ENCODE results near the gene ANKRD22.

ANKRD22 gene

DNA sequence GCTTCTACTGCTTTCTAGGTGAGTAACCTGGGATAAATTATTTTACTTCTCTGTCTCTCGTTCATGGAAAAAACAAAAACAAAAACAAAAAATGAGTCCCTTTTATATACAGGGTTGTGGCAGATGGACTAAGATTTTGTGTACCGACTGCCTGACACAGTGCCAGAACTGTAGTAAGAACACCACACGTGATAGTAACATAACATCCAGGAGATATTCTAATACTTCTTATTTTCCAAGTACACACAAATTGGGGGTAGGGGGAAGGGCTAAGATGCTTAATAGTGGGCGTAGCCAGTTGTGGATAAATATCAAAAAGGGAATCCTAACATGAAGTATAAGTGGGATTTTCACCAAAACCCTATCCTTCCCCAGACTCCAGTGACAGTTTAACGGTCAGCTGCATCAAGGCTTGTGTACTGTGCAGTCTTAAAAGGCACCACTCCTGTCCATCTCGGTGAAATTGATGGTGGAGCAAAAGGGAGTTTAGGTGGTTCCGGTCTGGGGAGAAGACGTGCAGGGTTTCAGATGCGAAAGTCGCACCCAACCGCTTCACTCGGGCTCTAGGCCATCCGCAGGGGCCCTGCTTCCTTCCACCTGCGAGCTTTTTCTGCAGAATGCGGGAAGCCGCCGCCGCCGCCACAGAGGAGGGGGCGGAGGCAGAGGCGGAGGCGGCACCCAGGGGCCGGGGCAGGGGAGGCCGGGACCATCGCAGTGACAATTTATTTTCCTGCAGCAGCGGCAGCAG is 28.1 kb upstream of the ANKRD22 start, which contains the start of gene STAMBPL1:
Gene STAMBPL1 (plus strand): TSS at position 712 of the 748 bp plus-strand sequence. CDS start 21,464 bp downstream, outside the sequence.
- in situ Hi-C loops (cut with MboI; ENCODE audit: low sequenced_read_pairs): no loop called here

DNA sequence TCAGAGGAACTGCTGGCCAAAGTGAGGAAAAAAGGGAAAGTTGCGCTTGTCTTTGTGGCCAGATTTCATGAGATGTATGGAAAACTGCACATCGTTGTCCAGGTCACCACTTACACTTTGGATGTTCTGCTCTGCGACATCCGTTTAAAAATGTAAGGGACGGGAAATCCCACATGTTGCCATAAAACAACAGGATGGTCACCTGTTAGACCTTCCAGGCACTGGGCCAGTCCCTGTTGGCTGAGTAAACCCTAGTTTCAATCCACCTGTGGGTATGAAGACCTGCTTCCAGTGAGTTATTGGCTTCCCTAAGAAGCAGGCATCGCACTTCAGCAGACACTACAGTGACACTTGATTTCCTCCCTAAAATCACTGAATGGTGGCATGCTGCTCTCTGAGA is 25.7 kb upstream of the ANKRD22 start:
- in situ Hi-C loops (cut with MboI; ENCODE audit: low sequenced_read_pairs): no loop called here

DNA sequence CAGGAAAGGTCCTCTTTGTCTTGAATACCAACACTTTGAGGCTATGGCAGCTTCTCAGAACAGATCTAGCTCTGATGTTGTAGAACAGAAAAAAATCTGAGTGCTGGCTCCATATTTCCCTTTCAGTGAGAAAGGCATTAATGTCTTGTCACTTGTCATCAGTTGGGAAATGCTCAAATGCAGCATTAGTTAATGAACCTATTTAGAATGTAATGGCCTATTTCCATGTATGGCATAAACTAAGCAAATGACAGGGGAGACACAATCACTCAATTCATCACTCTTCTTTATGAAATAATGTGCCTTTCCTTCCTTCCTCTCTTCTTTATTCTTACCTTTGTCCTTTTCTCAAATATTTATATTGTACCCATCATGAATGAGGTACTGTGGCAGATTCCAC is 23.4 kb upstream of the ANKRD22 start:
- in situ Hi-C loops (cut with MboI; ENCODE audit: low sequenced_read_pairs): no loop called here

DNA sequence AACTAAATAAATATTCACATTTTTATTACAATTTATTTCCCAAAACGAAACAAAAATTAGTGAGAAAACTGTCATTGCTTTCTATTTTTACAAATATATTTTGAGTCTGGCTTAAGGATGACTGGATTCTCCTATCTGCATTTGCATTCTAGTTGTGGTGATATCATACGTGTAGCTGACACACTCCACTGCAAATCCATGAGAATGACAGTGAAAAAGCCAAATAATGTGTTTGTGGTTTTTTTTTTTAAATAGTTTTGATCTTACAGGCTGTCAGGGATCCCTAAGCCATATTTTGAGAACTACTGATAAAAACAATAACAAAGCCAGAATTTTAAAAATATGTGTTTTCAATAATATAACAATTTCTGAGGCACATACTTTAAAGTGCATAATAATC is 22.6 kb upstream of the ANKRD22 start:
- in situ Hi-C loops (cut with MboI; ENCODE audit: low sequenced_read_pairs): no loop called here

DNA sequence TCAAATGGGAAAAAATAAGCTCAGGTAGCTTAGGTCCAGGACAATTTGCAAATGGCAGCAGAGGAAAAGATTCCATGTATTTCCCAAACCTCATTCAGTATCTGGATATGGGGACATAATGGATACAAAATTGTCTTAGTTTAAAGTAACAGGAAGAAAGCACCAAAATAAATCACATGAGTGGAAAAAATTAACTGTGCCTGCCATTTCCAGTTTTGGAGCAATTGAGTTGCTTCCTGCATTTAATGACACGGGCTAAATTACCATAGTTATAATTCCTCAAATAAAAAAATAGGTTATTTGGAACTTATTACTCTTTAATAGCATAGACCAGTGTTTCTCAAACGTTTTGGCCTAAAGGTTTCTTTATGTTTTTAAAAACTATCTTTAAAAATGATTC is 22.1 kb upstream of the ANKRD22 start:
- in situ Hi-C loops (cut with MboI; ENCODE audit: low sequenced_read_pairs): no loop called here

DNA sequence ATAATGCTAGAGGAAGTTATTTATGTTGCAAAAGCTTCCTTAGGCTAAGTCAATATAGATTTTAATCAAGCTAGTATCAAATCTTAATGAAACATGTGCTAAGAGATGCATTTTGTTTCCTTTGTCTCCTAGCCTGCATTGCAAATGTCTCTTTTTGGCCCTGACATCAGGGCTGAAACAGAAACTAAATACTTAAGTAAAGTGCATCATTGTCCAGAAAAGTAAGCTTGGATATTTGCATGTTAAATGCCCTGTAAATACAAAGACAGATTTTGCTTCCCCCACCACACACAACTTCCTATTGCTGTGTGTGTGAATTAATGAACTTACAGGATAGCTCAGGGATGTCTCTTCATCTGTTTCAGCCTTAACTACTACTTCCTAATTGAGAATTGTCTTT is 18.4 kb upstream of the ANKRD22 start:
- in situ Hi-C loops (cut with MboI; ENCODE audit: low sequenced_read_pairs): no loop called here

DNA sequence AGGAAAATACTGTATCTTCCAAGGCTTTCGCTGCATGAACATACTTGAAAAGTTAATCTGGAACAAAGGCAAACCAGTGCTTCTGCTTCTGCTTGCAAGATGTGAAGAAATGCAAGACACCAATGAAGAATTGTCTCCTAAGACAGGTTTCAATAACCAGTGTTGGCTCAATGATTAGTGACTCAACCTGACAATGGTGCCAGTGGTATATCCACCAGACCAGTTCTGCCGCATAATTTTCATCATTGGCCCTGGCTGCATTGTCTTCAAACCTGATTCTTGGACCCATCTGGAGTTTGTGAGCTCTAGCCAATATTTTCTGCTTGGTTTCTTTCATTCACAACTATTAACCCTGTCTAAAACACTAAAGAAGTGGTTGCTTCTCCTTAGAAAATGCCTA is 14.8 kb upstream of the ANKRD22 start:
- in situ Hi-C loops (cut with MboI; ENCODE audit: low sequenced_read_pairs): no loop called here

DNA sequence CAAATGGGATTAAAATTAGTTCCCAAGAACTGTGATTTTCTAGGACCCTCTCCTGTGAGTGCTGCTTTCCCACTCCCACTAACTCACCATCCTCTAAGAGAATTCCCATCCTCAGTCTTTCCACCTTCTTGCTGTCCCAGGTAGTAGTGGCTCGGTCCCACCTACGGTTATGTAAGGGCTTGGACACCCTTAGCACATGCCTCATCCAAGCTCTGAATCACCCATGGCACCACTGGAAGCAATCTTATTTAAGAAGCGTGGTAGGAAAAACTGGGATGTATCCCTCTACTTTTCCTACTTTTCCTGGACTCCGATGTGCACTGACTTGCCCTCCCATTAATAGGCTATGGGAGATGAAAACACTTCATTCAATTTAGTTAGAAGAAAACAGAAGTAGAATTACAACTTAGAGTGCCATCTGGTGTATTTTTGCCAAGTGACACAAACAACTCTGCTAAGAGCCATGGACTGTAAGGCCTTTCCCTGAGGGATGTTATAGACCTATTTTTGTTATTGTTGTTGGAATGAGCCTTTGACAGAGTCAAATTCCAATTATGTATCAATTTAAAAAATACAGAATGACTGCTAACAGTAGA is 13.7 kb upstream of the ANKRD22 start:
- in situ Hi-C loops (cut with MboI; ENCODE audit: low sequenced_read_pairs): no loop called here

DNA sequence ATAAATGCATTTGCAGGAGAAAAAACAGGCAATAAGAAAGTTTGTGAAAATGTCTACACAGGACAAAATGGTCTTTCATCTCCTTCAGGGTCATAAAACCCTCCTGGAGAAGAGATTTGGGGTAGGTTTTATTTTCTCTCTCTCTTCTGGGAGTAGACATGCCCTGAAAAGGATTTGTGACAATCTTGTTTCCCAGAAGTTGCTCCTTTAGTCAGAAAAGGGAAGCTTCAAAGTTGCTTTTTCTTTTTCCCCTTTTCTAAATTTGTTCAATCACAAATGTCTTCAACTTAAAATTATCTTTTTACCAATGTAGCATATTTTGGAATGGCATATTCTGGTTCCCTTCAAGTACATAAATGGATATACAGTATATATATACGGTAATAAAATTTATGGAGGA is 9.4 kb upstream of the ANKRD22 start:
- in situ Hi-C loops (cut with MboI; ENCODE audit: low sequenced_read_pairs): no loop called here

DNA sequence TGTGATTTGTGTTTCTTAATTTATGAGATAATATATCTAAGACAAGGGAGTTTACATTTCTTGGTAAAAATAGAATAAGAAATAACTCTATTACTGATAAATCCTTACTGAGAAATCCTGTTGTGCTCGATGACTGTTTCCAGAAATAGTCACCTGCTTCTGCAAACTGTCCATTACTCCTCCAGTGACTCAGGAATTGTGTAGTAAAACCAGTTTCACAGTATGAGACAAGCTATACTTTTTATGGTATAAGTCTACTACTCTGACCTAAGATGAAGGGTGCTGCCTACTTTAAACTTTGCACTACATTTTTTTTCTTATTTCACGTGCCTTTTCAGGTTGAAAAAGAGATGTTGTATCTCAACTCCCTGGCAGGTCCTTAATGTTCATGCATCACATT is 6.8 kb upstream of the ANKRD22 start:
- in situ Hi-C loops (cut with MboI; ENCODE audit: low sequenced_read_pairs): no loop called here

DNA sequence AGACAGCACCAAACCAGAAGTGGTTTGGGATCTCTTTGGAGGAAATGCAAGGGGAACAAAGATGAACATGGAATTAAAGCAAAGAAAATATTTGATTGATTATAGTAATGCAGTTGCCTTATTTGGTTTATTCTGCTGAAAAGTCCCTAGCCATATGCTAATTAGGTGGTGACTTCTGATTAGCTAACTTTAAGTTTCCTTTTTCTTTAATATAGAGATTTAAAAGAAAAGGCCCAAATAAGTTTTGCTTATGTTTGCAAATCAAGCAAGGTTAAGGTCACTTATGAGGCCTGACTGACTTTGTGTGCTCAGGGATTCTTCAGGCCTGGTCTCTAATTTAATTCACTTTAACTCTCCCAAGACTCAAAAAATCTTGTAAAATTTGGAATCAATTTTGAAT is 6.2 kb upstream of the ANKRD22 start:
- in situ Hi-C loops (cut with MboI; ENCODE audit: low sequenced_read_pairs): no loop called here

DNA sequence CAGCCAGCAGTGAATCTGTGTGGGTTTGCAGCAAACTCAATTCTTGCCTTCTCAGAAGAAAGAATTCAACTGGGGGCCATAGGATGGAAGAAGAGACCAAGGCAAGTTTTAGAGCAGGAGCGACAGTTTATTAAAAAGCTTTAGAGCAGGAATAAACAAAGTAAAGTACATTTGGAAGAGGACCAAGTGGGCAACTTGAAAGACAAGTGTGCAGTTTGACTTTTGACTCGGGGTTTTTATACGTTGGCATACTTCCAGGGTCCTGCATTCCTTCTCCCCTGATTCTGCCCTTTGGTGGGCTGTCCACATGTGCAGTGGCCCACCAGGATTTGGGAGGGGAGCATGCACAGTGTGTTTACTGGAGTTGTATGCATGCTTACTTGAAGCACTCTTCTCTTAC is 3.0 kb upstream of the ANKRD22 start:
- in situ Hi-C loops (cut with MboI; ENCODE audit: low sequenced_read_pairs): no loop called here

DNA sequence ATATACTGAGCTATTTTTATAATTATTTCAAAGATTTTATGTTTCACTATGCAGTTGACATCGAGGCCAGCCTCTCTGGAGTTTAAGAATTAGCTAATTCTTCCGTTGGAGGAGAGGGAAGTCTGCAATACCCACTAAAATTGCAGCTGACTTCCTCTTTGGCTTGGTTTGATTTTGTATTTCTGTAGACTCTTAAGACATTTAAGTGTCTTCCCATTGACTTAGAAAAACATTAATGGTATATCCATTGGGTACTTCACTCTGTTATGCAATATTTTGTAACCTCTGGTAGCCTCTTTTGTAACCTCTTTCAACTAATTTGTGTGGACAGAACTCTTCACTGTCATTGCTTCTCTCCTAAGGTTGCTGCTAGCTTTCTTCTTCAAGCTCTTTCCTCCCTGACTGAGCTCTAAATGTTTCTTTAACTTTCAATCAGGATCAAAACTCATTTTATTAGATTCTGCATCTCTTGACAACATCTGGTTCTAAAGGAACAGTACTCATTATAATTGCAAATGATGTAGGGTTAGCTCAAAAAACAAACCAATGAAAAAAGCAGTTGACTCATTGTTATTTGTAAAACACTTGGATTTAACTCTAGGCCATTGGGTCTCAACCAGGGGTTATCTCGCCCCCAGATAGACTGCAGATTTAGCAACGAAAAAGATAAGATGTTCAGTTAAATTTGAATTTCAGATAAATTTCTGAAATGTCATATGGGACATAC is 1.7 kb upstream of the ANKRD22 start:
- in situ Hi-C loops (cut with MboI; ENCODE audit: low sequenced_read_pairs): no loop called here

DNA sequence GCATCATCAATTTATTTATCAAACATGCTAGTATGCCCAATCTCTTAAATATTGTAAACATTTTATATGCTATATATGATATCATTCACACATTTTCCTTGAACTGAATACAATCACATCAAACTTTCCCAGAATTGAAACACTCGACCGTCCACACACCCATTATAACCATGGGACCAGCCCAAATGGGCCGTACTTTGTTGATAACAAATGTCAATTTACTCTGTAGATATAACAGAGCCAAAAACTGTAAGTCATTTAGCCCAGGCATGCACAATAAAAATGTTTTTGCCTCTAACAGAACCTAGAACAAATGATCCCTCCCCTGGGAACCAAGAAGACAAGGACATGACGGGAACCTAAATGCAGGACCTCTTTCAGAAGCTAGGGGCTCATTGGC is 683 bp upstream of the ANKRD22 start:
- in situ Hi-C loops (cut with MboI; ENCODE audit: low sequenced_read_pairs): no loop called here

DNA sequence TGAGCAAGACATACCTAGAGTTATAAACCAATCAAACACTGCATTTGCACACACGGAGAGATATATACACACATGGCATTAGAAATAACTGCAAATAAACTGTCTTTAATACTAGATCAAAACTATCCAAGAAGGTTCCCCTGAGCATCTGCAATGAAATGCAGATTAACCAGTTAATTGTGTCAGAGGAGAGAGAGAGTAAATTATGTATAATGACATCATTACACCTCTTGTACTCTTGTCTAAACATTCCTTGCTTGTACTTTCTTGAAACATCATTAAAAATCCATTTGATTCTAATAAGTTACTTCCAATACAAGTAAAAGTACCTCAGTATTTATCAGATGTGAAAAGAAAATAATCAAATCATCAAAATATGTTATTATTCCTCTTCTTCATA is 932 bp downstream of the ANKRD22 start:
- in situ Hi-C loops (cut with MboI; ENCODE audit: low sequenced_read_pairs): no loop called here

DNA sequence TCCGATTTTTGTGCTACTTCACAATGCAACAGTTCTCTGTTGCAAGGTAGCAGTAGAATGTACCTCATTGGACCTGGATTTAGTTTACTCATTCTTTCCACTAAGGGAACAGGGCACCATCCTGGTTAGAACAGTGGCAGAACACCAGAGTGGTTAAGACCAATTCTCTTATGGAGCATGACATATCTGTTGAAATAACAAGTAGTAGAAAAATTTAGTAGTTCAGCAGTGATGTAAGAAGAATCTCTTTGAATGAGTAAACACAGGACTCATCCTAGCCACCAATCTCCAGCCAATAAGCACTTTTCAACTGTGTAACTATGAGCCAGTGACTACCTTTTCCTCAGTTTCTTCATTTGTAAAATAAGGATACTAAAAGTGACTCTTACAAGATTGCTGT is 2.4 kb downstream of the ANKRD22 start:
- in situ Hi-C loops (cut with MboI; ENCODE audit: low sequenced_read_pairs): no loop called here

DNA sequence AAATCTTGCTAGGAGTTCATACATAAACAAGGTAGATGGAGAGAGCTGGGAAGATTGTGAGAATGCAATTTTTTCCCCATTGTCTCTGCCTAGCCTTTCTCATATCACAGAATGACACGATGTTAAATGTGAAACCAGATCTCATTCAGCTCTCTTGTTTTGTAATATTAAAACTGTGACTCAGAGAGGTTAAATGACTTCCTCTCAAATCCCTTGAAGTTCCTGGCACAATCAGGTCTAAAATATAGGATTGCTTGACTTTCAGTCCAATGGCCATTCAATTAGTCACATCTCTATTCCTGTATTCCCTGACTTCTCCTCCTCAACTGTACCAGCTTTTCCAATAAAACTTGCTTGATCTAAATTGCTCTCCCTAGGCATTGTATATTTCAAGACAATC is 3.1 kb downstream of the ANKRD22 start:
- in situ Hi-C loops (cut with MboI; ENCODE audit: low sequenced_read_pairs): no loop called here

DNA sequence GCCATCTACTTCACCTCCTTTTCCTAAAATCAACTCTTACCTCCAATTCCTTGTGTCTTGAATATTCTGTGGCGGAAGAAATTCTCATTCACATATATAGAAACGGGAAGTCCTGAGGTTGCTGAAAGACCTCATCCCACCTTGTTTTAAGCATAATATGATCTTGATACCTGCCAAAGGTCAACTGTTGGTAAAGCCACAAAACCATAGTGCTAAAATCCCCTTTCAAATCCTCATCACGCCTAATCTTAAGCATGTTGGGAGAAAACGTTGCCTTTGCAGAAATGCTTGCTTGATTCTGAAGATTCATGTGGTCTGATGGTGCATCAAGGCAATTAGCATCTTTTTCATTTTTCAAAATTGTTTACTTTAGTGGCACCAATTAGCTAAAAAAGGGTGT is 8.5 kb downstream of the ANKRD22 start:
- in situ Hi-C loops (cut with MboI; ENCODE audit: low sequenced_read_pairs): no loop called here

DNA sequence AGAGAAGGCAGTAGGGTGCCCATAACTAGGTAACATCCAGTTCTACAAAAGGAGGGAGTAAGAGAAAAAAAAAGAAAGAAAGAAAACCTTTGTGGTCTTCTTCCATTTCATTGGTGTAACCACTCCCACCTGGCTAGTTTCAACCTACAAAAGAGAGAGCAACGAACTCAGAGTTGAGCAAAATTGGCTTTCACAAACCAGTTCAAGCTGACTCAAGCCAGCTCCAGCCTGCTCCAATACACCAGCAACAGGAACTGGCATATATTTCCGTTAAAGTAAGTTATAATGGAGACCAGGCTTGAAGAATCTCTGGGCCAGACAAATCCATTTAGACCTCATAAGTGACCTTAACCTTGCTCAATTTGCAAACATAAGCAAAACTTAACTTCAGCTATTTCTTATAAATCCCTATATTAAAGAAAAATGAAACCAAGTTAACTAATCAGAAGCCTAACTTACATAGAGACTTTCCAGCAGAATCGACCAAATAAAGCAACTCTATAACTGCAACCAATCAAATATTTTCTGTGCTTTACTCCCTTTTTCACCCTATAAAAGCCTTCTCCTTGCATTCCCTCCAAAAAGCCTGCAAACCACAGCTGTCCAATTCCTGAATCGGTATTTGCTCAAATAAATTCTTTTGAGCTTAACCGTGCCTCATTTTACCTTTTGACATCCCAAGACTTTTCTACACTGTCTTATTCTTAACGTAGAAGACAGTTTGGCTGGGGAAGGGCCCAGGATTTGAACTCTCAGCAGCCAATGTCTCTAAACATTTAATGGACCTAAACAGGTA is 10.1 kb downstream of the ANKRD22 start:
- in situ Hi-C loops (cut with MboI; ENCODE audit: low sequenced_read_pairs): no loop called here

DNA sequence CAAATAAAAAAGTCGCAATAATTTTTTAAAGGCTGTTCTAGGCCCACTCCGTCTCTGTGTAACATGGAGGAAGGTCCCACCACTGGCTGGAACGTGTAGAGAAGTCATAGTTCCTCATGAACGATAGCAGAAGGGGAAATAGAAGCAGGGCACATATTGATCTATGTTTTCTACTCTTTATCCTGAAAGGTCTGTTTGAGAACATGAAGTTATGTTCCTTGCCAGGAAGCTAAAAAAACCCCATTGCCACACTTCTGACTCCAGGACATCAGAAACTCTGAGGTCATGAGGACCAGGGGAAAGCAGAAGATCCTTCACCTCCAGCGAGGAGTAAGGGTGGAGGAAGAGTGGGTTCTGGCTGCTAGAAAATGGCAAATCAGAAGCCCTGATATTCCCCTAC is 10.8 kb downstream of the ANKRD22 start:
- in situ Hi-C loops (cut with MboI; ENCODE audit: low sequenced_read_pairs): no loop called here

DNA sequence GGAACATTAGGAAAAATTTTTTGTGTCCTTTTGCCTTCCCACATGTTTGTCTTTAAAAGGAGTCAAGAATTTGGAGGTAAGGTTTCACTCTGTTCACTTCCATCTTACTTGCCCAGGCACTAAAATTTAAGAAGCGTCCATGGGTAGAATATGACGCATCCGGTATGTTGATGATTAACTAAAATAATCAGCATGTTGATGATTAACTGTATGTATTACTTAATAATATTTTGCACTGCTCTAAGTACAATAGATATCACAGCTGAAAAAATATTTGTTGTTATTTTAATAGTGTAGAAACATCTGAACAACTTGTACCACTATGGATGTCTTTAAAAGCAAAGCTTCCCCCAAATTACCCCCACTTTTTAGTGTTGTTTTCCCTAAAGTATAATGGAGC is 11.5 kb downstream of the ANKRD22 start:
- in situ Hi-C loops (cut with MboI; ENCODE audit: low sequenced_read_pairs): no loop called here

All from HL-60/S4 treated with retinoic acid at 250 ng/mL for 4 days and 3 days (cell line).